Tibial nerve (tissue), 4 donors: Measurements from ENCODE around the gene PRPH2. TPM values are rescaled to one million over a fixed set of nuclear protein-coding genes. Genes with fewer than 3 reads are reported as not detected.

ENCODE experiments used
- DNase-seq, 2 donors: peaks; one replicate each; pipeline ENCODE4 v3.0.0-alpha.2; 2019; ENCODE audit warnings: low spot score in 2 of 2
- H3K27ac ChIP-seq, 4 donors: fragments of 200-600 bp; sonication (generic) in 3 of 4; one replicate each; pipeline ENCODE4 v1.5.1; 2017 to 2019; ENCODE audit warnings: mild to moderate bottlenecking in 1 of 4
- H3K27me3 ChIP-seq, 2 donors: fragments of 200-600 bp; sonication (generic) in 1 of 2; one replicate each; pipeline versions ENCODE4 v1.5.1 to v1.6.0; 2017 to 2019
- H3K36me3 ChIP-seq, 3 donors: fragments of 200-600 bp; sonication (generic); one replicate each; pipeline ENCODE4 v1.5.1; 2018 to 2019
- H3K4me1 ChIP-seq, 4 donors: fragments of 200-600 bp; sonication (generic) in 3 of 4; one replicate each; pipeline ENCODE4 v1.5.1; 2017 to 2019
- H3K4me3 ChIP-seq, 4 donors: fragments of 200-600 bp; sonication (generic) in 3 of 4; one replicate each; pipeline ENCODE4 v1.5.1; 2017 to 2019; ENCODE audit warnings: mild to moderate bottlenecking in 1 of 4, moderate library complexity in 1 of 4
- H3K9me3 ChIP-seq, 4 donors: fragments of 200-600 bp; sonication (generic) in 3 of 4; one replicate each; pipeline ENCODE4 v1.5.1; 2017 to 2019
- CTCF ChIP-seq, 5 experiments: fragments of 200-600 bp in 3 of 5; fragments of 450-650 bp in 2 of 5; sonication (generic) in 3 of 5; IDR thresholded peaks; one replicate each; pipeline ENCODE4 v1.5.1; 2016 to 2019; ENCODE audit warnings: antibody characterized with exemption in 5 of 5, mild to moderate bottlenecking in 3 of 5, moderate library complexity in 2 of 5
- EP300 ChIP-seq, 2 donors: sonication (generic); formaldehyde crosslinking; IDR thresholded peaks; one replicate each; pipeline ENCODE4 v1.6.1; 2017; ENCODE audit warnings: antibody characterized with exemption in 2 of 2, mild to moderate bottlenecking in 1 of 2
- POLR2A ChIP-seq, 2 donors: fragments of 450-650 bp; IDR thresholded peaks; one replicate each; pipeline ENCODE4 v1.6.1; 2017; ENCODE audit warnings: antibody characterized with exemption in 2 of 2, mild to moderate bottlenecking in 2 of 2, moderate library complexity in 2 of 2
- WGBS, 2 donors: methylation state at CpG; one replicate each; pipeline ENCODE4 v1.1.5; 2018; 5-methylcytosine and 5-hydroxymethylcytosine counted together
- total RNA-seq, 4 donors: library from RNA; depleted of rRNA; stranded (reverse); fragments of >200 nt; gene quantifications; one replicate each; pipeline ENCODE4 v1.1.0, GENCODE V29; 2016

Gene PRPH2
- total RNA-seq, 4 donors from 2014 or later = 0.22 to 1.5 (median 1.2) TPM; not detected in 1

- Histone ChIP-seq H3K27me3 (no peaks in the 10 kb centered on the region), H3K36me3 (peaks cover 0 to under 1% (median 0%) of the 10 kb centered on the region in 3 donors), H3K4me1 (peaks cover 0 to 15% (median 8%) of the 10 kb centered on the region in 4 donors), H3K27ac (peak overlapping the region in 2 of 4 donors; percentile 81 to 87), H3K4me3 (peak overlapping the region in 3 of 4 donors; percentile 28 to 64 (median 53)), H3K9me3 (no peaks in the 10 kb centered on the region)
- WGBS, 2 donors = 74 to 79% methylated on average over 22 of the region's 22 CpGs
- no peak for TF ChIP-seq CTCF (IDR thresholded peaks at IDR 0.05)
- no peak for TF ChIP-seq POLR2A (IDR thresholded peaks at IDR 0.05)
- no peak for TF ChIP-seq EP300 (IDR thresholded peaks at IDR 0.05)
- DNase-seq = no peak
Observed at GRCh38 chr6:42727627-42728026, 5.2 kb upstream of the PRPH2 start.

GRCh38 chr6:42727087-42727611, 4.8 kb upstream of the PRPH2 start:
- DNase-seq = peak in 1 of 2 donors; percentile 39
- WGBS, 2 donors = 24 to 30% methylated on average over 27 to 46 of the region's 52 CpGs

GRCh38 chr6:42726485-42727086, 4.2 kb upstream of the PRPH2 start:
- H3K4me3 ChIP-seq = peak overlapping the region; percentile 28 to 64 (median 58)
- H3K9me3 ChIP-seq = no peaks in the 10 kb centered on the region
- H3K27ac ChIP-seq = peak overlapping the region; percentile 30 to 87 (median 82)
- peaks cover 0 to 15% (median 8%) of the 10 kb centered on the region in 4 donors for H3K4me1 ChIP-seq
- peaks cover 0 to 11% (median 0%) of the 10 kb centered on the region in 3 donors for H3K36me3 ChIP-seq
- peak; percentile 88 to 95 (median 90) for TF ChIP-seq CTCF (IDR thresholded peaks at IDR 0.05)
- TF ChIP-seq EP300 (IDR thresholded peaks at IDR 0.05) = peak; percentile 28 to 76
- TF ChIP-seq POLR2A (IDR thresholded peaks at IDR 0.05) = no peak
- 3 to 5% methylated on average over 14 of the region's 14 CpGs for WGBS, 2 donors
- peak; percentile 52 to 79 for DNase-seq
- H3K27me3 ChIP-seq = no peaks in the 10 kb centered on the region

More at GRCh38 chr6:42727087-42727611, 4.8 kb upstream of the PRPH2 start:
- Histone ChIP-seq H3K4me1 (peaks cover 0 to 15% (median 8%) of the 10 kb centered on the region in 4 donors), H3K36me3 (peaks cover 0 to 5% (median 0%) of the 10 kb centered on the region in 3 donors), H3K27me3 (no peaks in the 10 kb centered on the region), H3K27ac (peak overlapping the region; percentile 30 to 87 (median 82)), H3K4me3 (peak overlapping the region; percentile 28 to 64 (median 58)), H3K9me3 (no peaks in the 10 kb centered on the region)
- no peak for TF ChIP-seq POLR2A (IDR thresholded peaks at IDR 0.05)
- no peak for TF ChIP-seq EP300 (IDR thresholded peaks at IDR 0.05)

- Histone ChIP-seq H3K4me3 (peak overlapping the region in 2 of 4 donors; percentile 64), H3K36me3 (peaks cover 0 to 14% (median 0%) of the 10 kb centered on the region in 3 donors), H3K9me3 (no peaks in the 10 kb centered on the region), H3K27me3 (no peaks in the 10 kb centered on the region), H3K4me1 (peaks cover 0 to 15% (median 8%) of the 10 kb centered on the region in 4 donors), H3K27ac (peak overlapping the region; percentile 30 to 87 (median 82))
- DNase-seq = no peak
- TF ChIP-seq CTCF (IDR thresholded peaks at IDR 0.05) (no peak), POLR2A (IDR thresholded peaks at IDR 0.05) (no peak), EP300 (IDR thresholded peaks at IDR 0.05) (no peak)
Observed at GRCh38 chr6:42726026-42726425, 3.6 kb upstream of the PRPH2 start.

- peaks cover 0 to 14% (median 0%) of the 10 kb centered on the region in 3 donors for H3K36me3 ChIP-seq
- H3K27ac ChIP-seq = no peak overlapping the region
- TF ChIP-seq EP300 (IDR thresholded peaks at IDR 0.05) = no peak
- TF ChIP-seq POLR2A (IDR thresholded peaks at IDR 0.05) = no peak
- H3K27me3 ChIP-seq = no peaks in the 10 kb centered on the region
- no peak overlapping the region for H3K4me3 ChIP-seq
- H3K9me3 ChIP-seq = no peaks in the 10 kb centered on the region
- no peak for DNase-seq
- peaks cover 0 to 15% (median 8%) of the 10 kb centered on the region in 4 donors for H3K4me1 ChIP-seq
Observed at GRCh38 chr6:42724825-42725224, 2.4 kb upstream of the PRPH2 start.

- H3K4me3 ChIP-seq = no peak overlapping the region
- peaks cover 0 to 14% (median 0%) of the 10 kb centered on the region in 3 donors for H3K36me3 ChIP-seq
- no peak for DNase-seq
- H3K27ac ChIP-seq = no peak overlapping the region
- H3K4me1 ChIP-seq = no peaks in the 10 kb centered on the region
- H3K27me3 ChIP-seq = no peaks in the 10 kb centered on the region
- H3K9me3 ChIP-seq = no peaks in the 10 kb centered on the region
- TF ChIP-seq POLR2A (IDR thresholded peaks at IDR 0.05) = no peak
- TF ChIP-seq EP300 (IDR thresholded peaks at IDR 0.05) = no peak
- no peak for TF ChIP-seq CTCF (IDR thresholded peaks at IDR 0.05)
- WGBS, 2 donors = 52 to 71% methylated on average over 8 of the region's 8 CpGs
Observed at GRCh38 chr6:42720739-42721138, 1.7 kb downstream of the PRPH2 start.
